Neural cell (in vitro differentiated cells): ENCODE measurements around the gene GATAD2A. TPM values are rescaled to one million over a fixed set of nuclear protein-coding genes. Genes with fewer than 3 reads are reported as not detected.
A peak's percentile ranks its signal among the peaks of the same experiment; 100 is the strongest.

Experiments
- H2AFZ ChIP-seq: fragments of 200-600, 300-800 bp; sonication (generic), shearing (Covaris generic); 2 replicates; pipeline ENCODE4 v1.6.0; 2014; ENCODE audit warnings: low read depth, mild to moderate bottlenecking, antibody characterized with exemption, low read length, moderate library complexity
- H3F3A ChIP-seq: fragments of 200-600 bp; shearing (Covaris generic); 2 replicates; pipeline ENCODE4 v1.6.1; 2016; ENCODE audit warnings: mild to moderate bottlenecking, moderate library complexity, mixed read lengths, antibody characterized with exemption, low read length; ENCODE audit not compliant: insufficient read depth, poor library complexity, severe bottlenecking
- H3K27ac ChIP-seq: fragments of 200-600, 300-800 bp; sonication (generic), shearing (Covaris generic); 2 replicates; pipeline ENCODE4 v1.5.1; 2014; ENCODE audit warnings: mild to moderate bottlenecking, low read length, moderate library complexity
- H3K27me3 ChIP-seq: fragments of 300-800, 200-600 bp; sonication (generic), shearing (Covaris generic); 2 replicates; pipeline ENCODE4 v1.6.0; 2014; ENCODE audit warnings: mild to moderate bottlenecking, low read depth, low read length, moderate library complexity; ENCODE audit not compliant: insufficient read depth
- H3K36me3 ChIP-seq: fragments of 300-800, 200-600 bp; sonication (generic), shearing (Covaris generic); 2 replicates; pipeline ENCODE4 v1.5.1; 2014; ENCODE audit warnings: mild to moderate bottlenecking, antibody characterized with exemption, low read length, moderate library complexity; ENCODE audit not compliant: insufficient read depth
- H3K4me2 ChIP-seq: fragments of 300-800, 200-600 bp; sonication (generic), shearing (Covaris generic); 2 replicates; pipeline ENCODE4 v1.6.0; 2014; ENCODE audit warnings: mild to moderate bottlenecking, low read length
- H3K4me3 ChIP-seq: fragments of 300-800, 200-600 bp; sonication (generic), shearing (Covaris generic); 2 replicates; pipeline ENCODE4 v1.5.1; 2014; ENCODE audit warnings: mild to moderate bottlenecking, low read length, moderate library complexity
- H3K79me2 ChIP-seq: fragments of 200-600 bp; shearing (Covaris generic); replicated peaks from 2 replicates; pipeline ENCODE4 v1.6.0; 2014; ENCODE audit warnings: mild to moderate bottlenecking, low read length, moderate library complexity; ENCODE audit not compliant: insufficient read depth
- H3K9ac ChIP-seq: fragments of 300-800, 200-600 bp; sonication (generic), shearing (Covaris generic); 2 replicates; pipeline ENCODE4 v1.6.1; 2016; ENCODE audit warnings: mild to moderate bottlenecking, low read length, mixed read lengths
- H3K9me2 ChIP-seq: fragments of 200-600 bp; shearing (Covaris generic); 2 replicates; pipeline ENCODE4 v1.6.1; 2016; ENCODE audit warnings: mild to moderate bottlenecking, low read length, mixed read lengths; ENCODE audit not compliant: insufficient read depth
- H3K9me3 ChIP-seq: fragments of 200-600, 300-800 bp; sonication (generic), shearing (Covaris generic); 2 replicates; pipeline ENCODE4 v1.6.1; 2016; ENCODE audit warnings: mild to moderate bottlenecking, mixed run types, low read length, moderate library complexity, mixed read lengths
- H4K20me1 ChIP-seq: fragments of 200-600 bp; shearing (Covaris generic); 2 replicates; pipeline ENCODE4 v1.6.1; 2016; ENCODE audit warnings: mild to moderate bottlenecking, mixed run types; ENCODE audit not compliant: insufficient read depth
- EP300 ChIP-seq: fragments of 450-650 bp; conservative IDR thresholded peaks from 2 replicates; pipeline ENCODE4 v1.6.1; 2014; ENCODE audit warnings: antibody characterized with exemption, mild to moderate bottlenecking, moderate library complexity; ENCODE audit not compliant: poor library complexity, severe bottlenecking
- EZH2 ChIP-seq: fragments of 200-600, 300-800 bp; shearing (Covaris generic), sonication (generic); IDR thresholded peaks from 2 replicates; pipeline ENCODE4 v1.6.1; 2014; ENCODE audit warnings: antibody characterized with exemption, low read length, borderline replicate concordance, mild to moderate bottlenecking; ENCODE audit not compliant: insufficient read depth, poor library complexity, severe bottlenecking
- MXI1 ChIP-seq: fragments of 450-650 bp; conservative IDR thresholded peaks from 2 replicates; pipeline ENCODE4 v1.6.1; 2014; ENCODE audit warnings: antibody characterized with exemption, mild to moderate bottlenecking; ENCODE audit not compliant: poor library complexity, severe bottlenecking
- POLR2AphosphoS5 ChIP-seq: IDR thresholded peaks from 2 replicates; pipeline ENCODE4 v1.6.1; 2012
- RAD21 ChIP-seq: fragments of 450-650 bp; conservative IDR thresholded peaks from 2 replicates; pipeline ENCODE4 v1.6.1; 2014; ENCODE audit warnings: antibody characterized with exemption, mild to moderate bottlenecking, moderate library complexity
- REST ChIP-seq: IDR thresholded peaks from 2 replicates; pipeline ENCODE4 v1.6.1; 2012; ENCODE audit warnings: borderline replicate concordance
- SMC3 ChIP-seq: fragments of 450-650 bp; conservative IDR thresholded peaks from 2 replicates; pipeline ENCODE4 v1.6.1; 2014; ENCODE audit warnings: antibody characterized with exemption, mild to moderate bottlenecking, moderate library complexity; ENCODE audit not compliant: poor library complexity
- TAF1 ChIP-seq: IDR thresholded peaks from 2 replicates; pipeline ENCODE4 v1.6.1; 2012; ENCODE audit warnings: low read depth
- polyA minus RNA-seq: library from RNA; depleted of rRNA, polyadenylated mRNA; stranded (reverse); fragments of >200 nt; gene quantifications from 2 replicates; pipeline ENCODE4 v1.2.3, GENCODE V29; 2014
- polyA plus RNA-seq: library from polyadenylated mRNA; depleted of rRNA; stranded (reverse); fragments of >200 nt; gene quantifications from 2 replicates; pipeline ENCODE4 v1.2.3, GENCODE V29; 2014
- TF ChIP-seq, protein P1 (sequence below): fragments of 450-650 bp; IDR thresholded peaks from 2 replicates; pipeline ENCODE4 v1.5.1; 2014; ENCODE audit warnings: antibody characterized with exemption, mild to moderate bottlenecking, moderate library complexity; ENCODE audit not compliant: poor library complexity, severe bottlenecking

Gene GATAD2A, protein sequence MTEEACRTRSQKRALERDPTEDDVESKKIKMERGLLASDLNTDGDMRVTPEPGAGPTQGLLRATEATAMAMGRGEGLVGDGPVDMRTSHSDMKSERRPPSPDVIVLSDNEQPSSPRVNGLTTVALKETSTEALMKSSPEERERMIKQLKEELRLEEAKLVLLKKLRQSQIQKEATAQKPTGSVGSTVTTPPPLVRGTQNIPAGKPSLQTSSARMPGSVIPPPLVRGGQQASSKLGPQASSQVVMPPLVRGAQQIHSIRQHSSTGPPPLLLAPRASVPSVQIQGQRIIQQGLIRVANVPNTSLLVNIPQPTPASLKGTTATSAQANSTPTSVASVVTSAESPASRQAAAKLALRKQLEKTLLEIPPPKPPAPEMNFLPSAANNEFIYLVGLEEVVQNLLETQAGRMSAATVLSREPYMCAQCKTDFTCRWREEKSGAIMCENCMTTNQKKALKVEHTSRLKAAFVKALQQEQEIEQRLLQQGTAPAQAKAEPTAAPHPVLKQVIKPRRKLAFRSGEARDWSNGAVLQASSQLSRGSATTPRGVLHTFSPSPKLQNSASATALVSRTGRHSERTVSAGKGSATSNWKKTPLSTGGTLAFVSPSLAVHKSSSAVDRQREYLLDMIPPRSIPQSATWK
- 13.9 and 18.1 TPM in 2 replicates for polyA plus RNA-seq
- polyA minus RNA-seq, result 28.2 and 34.7 TPM in 2 replicates

DNA sequence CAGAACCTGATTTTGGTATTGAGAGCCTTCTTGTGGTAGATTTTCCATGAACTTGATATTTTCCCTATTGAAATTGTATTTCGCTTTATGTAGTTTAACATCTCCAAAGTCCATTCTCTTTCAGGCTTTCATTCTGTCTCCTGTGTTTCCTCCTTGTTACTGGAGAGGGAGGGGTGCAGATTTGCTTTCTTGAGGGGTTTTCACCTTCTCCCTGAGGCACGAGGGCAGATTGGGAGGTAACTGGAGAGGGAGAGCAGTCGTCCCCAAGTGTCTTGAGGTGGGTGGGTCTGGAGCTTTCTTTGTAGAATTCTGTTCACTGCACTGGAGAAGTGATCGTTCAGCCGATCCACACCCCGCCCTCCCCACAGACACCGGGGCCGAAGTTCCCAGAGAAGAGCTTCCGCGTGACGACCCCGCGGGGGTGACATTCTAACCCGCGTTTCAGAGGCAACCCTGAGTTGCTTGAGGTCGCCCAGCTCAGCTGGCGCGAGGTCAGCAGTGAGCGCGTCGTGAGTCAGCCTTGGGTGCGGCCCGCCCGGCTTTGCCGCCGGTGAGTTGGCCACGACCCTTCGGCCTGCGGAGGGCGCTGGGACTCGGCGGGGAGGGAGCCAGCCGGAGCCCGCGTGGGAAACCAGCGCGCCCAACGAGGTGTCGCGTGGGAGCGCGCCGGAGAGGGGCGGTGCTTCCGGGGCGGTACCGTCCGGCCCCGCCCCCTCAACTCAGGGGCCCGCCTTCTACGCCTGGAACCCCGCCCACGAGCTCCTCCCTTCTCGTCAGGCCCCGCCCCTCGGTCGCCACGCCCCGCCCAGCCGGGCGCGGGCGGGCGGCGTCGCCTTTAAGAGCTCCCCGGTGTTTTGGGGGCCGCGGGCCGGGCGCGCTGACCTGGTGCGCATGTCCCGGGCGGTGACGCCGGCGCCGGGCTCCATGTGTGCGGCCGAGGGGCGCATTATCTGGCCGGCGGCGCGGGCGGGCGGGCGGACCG lies at the start of gene GATAD2A:
GATAD2A (plus strand) TSS at position 797 of the 982 bp plus-strand sequence. CDS start 59,671 bp downstream, outside the sequence.
- peaks cover 23% of the 10 kb centered on the region for H3K79me2 ChIP-seq
- H2AFZ ChIP-seq, result peak within 1 kb of the TSS; percentile 18

More for the DNA sequence above, at the start of gene GATAD2A:
- Histone ChIP-seq H3K9me2 (no peaks in the 10 kb centered on the region), H3K36me3 (no peaks in the 10 kb centered on the region), H3K9ac (peak within 1 kb of the TSS; percentile 59), H3K27ac (peak within 1 kb of the TSS; percentile 49), H3K4me3 (peak within 1 kb of the TSS; percentile 82), H3F3A (no peaks in the 10 kb centered on the region), H4K20me1 (no peaks in the 10 kb centered on the region), H3K9me3 (no peaks in the 10 kb centered on the region), H3K4me2 (peak within 1 kb of the TSS; percentile 86), H3K27me3 (no peaks in the 10 kb centered on the region)
- TF ChIP-seq EP300 (no peak), TAF1 (no peak), SMC3 (peak; percentile 66), POLR2AphosphoS5 (no peak), REST (no peak), EZH2 (no peak), RAD21 (peak; percentile 53), MXI1 (peak; percentile 87)
- TF ChIP-seq, protein P1, sequence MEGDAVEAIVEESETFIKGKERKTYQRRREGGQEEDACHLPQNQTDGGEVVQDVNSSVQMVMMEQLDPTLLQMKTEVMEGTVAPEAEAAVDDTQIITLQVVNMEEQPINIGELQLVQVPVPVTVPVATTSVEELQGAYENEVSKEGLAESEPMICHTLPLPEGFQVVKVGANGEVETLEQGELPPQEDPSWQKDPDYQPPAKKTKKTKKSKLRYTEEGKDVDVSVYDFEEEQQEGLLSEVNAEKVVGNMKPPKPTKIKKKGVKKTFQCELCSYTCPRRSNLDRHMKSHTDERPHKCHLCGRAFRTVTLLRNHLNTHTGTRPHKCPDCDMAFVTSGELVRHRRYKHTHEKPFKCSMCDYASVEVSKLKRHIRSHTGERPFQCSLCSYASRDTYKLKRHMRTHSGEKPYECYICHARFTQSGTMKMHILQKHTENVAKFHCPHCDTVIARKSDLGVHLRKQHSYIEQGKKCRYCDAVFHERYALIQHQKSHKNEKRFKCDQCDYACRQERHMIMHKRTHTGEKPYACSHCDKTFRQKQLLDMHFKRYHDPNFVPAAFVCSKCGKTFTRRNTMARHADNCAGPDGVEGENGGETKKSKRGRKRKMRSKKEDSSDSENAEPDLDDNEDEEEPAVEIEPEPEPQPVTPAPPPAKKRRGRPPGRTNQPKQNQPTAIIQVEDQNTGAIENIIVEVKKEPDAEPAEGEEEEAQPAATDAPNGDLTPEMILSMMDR, result peak; percentile 60
